Measurements from ENCODE around the gene ECSIT.

- no peak for TF ChIP-seq GATA2 (IDR thresholded peaks at IDR 0.05; ENCODE audit: low read depth, low read length)
- no peak for TF ChIP-seq GATA3 (IDR thresholded peaks at IDR 0.05; ENCODE audit: low read depth, low read length)
Measured at GRCh38 chr19:11480715-11481533, 48.0 kb downstream of the ECSIT start, which contains the start of gene ELAVL3.
